HG03097 (cell line): ENCODE results near the gene PITPNC1.
"Not testable (repeated sequence)": the region's sequence is repeated elsewhere in the genome, so short reads cannot be mapped to it uniquely, and the experiment has no call there.

ENCODE experiments used
- ATAC-seq: cut with Tn5 transposase; IDR thresholded peaks from one replicate; pipeline ENCODE4 v1.9.1; 2021; ENCODE audit not compliant: unreplicated experiment, low FRiP score

The PITPNC1 gene

GRCh38 chr17:67366193-67367157, 10.6 kb upstream of the PITPNC1 start, which contains the start of gene PSMD12:
TSS of gene PSMD12 (minus strand) at chr17:67366577. CDS start at chr17:67366519, 58 bp downstream.
- ATAC-seq = peak; percentile 87

GRCh38 chr17:67369676-67370075, 7.4 kb upstream of the PITPNC1 start:
- no peak for ATAC-seq

DNA sequence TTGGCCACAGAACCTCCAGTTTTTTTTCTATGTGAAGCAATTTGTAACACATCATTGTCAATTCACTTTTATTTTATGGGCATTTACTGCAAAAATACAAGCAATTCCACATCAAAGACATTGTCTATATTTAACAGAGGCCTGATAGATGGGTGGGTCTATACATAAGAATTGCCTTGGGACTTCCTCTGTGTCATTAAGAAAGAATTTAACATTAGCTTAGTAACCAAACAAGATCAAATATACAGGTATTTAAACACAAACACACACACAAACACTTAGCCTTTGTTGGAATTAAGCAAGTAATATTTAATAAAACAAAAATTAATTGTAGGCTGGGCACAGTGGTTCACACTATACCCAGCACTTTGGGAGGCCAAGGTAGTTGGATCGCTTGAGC, 4.3 kb upstream of the PITPNC1 start:
- ATAC-seq = no peak

DNA sequence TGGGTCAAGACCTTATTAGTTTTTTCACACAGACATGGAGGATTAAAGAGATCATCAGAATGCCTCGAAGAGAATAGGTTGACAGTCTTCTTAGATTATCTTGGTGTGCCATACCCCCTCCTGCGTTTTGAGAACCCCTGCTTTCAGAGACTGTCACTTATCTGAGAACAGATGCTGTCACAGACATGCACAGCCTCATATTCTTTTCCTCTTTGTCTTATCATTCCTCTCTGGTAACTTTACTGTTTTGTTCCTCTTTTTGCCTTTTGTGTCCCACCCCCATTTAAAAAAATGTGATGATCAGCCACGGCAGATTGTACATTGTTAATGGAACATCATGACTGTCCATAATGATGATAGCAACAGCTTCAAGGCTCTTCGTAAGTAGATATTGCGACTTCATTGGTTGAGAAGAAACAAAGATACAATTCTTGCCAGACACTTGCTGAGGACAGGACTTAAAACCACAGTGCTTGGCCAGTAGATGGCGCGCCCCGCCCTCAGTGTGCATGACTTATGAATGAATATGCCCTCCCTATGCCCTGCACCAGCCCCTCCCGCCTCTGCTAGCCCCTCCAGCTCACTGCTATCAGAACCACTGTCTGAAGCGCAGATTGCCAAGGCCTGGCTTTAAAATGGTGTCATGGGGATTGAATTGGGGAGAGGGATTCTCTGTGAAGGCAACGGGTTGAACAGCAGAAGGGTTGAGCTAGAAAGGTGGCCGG, 2.6 kb upstream of the PITPNC1 start:
- peak; percentile 40 for ATAC-seq

GRCh38 chr17:67375054-67375427, 2.0 kb upstream of the PITPNC1 start:
- ATAC-seq = no peak

DNA sequence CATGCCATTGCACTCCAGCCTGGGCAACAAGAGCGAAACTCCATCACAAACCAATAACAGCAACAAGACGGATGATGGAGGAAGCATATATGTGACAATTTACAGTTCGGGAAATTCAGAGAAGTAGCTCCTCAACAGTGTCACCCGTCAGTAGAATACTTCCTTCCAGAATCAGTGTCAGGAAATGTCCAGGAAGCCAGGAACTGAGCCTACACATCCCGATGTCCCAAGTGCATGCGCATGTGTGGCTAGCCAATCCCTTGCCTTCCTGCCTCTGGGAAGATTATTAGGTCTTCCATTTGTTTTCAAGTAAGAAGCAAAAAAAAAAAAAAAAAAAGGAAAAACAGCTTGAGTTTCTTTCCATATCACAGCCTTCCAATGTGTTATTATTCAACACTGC, 1.4 kb upstream of the PITPNC1 start:
- ATAC-seq = no peak

GRCh38 chr17:67376415-67376736, 705 bp upstream of the PITPNC1 start:
- no peak for ATAC-seq

DNA sequence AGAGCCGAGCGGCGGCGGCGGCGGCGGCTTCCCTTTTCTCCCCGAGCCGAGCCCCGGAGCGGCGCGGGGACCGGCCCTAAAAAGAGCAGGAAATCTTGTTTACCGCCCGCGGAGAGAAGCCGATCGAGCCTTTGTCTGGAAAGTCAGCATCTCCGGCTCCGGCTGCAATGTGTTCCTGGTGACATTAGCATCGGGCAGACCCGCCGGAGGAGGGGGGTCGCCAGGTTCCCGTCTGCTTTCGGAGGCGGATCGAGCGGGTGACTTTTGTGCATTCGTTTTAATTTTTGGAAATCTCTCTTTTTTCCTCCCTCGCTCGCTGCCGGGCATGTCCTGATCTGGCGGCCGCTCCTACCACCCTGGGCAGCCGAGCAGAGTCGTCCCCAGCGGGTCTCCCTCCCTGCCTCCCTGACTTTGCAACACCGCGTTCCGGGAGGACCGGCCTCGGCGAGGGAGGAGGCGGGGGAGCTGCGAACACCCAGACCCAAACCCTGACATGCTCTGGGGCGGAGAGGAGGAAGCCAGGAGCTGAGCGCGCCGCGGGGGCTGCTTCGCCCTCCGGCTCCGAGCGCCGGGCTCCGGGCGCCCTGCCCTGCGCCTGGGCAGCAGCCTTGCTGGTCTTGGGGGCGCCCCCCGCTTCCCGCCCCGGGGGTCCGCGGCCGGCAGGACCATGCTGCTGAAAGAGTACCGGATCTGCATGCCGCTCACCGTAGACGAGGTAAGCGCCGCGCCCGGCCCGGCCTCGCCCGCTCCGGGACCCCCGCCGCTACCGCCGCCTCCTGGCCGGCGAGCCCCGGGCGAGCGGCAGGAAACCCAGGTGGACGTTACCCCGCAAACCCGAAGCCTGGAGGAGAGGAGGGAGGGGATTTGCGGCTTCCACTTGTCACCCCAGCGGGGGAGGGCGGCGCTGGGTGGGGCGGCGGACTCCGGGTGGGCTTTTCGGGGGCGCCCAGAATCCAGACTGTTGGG, 690 bp downstream of the PITPNC1 start:
- ATAC-seq = peak; percentile 16

DNA sequence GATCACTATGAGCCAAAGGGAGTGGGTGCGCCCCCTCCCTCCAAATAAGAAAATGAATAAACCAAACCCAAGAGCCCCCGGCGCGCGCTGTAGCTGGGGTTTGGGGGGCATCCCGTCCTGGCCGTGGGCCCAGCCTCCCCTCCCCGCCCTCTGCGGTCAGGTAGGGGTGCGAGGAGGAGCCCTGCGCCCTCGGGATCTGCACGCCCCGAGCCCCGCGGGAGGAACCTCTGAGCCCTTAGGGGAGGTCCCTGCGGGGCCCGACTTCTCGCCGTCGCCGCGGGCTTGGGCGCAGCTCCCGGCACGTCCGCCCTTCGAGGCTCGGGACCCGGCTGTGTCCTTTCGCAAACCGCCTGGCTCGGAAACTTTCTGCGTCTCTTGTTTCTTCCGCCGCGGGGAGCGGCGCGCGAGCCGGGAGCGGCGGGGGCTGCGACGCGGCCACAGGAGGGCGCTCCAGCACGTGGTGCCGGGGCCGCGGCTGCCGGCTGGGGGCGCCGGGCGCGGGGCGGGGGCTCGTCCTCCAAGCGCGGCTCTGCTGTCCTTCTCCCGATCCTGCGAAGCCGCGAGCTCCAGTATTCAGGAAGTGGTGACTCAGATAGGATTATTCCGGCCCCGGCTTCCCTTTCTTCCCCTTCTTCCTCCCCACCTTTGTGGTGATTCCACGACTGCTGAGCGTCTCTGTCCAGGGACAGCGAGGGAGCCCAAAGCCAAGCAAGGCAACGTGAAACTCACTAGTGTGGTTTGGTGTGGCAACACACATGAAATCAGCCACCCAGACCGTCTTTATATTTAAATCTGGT, 1.6 kb downstream of the PITPNC1 start:
- ATAC-seq = peak; percentile 39

DNA sequence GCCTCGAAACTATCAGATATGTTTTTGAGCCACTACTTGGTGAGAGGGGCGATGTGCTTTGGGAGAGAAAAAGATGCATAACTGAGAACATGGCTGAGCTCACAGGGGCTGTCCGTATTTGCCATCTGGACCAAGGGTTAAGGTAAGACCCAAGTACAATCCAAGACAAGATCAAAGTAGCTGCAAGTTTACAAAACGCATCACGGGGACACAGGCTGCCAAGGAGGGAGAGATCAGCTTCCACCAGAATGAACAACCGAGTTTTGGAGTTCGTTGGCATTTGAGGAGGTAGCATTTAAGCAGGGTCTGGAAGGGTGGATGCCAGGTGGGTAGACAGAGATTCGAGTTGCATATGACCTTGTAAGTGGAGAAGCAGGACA, 2.2 kb downstream of the PITPNC1 start:
- no peak for ATAC-seq

GRCh38 chr17:67381929-67382257, 4.8 kb downstream of the PITPNC1 start:
- ATAC-seq = no peak

DNA sequence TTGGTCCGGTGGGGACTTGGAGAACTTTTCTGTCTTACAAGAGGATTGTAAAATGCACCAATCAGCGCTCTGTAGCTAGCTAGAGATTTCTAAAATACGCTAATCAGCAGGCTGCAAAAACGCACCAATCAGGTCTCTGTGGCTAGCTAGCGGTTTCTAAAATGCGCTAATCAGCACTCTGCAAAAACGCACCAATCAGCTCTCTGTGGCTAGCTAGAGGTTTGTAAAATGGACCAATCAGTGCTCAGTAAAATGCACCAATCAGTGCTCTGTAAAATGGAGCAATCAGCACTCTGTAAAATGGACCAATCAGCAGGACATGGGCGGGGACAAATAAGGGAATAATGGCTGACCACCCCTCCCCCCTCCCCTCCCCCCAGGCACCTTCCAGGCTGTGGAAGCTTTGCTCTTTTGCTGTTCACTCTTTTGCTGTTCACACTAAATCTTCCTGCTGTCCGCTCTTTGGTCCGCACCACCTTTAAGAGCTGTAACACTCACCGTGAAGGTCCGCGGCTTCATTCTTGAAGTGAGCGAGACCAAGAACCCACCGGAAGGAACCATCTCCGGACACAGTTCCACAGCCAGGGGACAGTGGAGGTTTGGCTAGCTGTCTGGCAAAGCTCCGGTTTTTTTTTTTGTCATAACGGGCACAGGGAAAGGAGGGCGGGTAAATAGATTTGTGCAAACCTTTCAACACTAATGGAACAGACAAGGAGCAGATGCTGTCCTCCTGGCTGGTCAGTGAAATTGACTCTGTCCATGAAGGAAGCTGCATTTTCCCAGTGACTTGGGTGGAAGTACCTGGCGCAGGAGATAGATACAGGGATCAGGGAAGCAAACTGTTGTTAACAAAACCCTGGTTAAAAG, 8.3 kb downstream of the PITPNC1 start:
- no peak for ATAC-seq

- ATAC-seq = no peak
These were observed 10.0 kb downstream of the PITPNC1 start for GRCh38 chr17:67386965-67387551.

DNA sequence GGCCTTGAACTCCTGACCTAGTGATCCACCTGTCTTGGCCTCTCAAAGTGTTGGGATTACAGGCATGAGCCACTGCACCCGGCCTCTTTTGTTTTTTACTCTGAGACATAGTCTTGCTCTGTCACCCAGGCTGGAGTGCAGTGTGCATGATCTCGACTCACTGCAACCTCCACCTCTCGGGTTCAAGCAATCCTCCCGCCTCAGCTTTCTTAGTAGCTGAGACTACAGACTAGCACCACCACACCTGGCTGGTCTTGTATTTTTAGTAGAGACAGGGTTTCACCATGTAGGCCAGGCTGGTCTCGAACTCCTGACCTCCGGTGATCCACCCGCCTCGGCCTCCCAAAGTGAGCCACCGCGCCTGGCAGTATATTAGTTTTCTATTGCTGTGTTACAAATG, 11.5 kb downstream of the PITPNC1 start:
- ATAC-seq = not testable (repeated sequence)

GRCh38 chr17:67388986-67389385, 11.9 kb downstream of the PITPNC1 start:
- no peak for ATAC-seq

DNA sequence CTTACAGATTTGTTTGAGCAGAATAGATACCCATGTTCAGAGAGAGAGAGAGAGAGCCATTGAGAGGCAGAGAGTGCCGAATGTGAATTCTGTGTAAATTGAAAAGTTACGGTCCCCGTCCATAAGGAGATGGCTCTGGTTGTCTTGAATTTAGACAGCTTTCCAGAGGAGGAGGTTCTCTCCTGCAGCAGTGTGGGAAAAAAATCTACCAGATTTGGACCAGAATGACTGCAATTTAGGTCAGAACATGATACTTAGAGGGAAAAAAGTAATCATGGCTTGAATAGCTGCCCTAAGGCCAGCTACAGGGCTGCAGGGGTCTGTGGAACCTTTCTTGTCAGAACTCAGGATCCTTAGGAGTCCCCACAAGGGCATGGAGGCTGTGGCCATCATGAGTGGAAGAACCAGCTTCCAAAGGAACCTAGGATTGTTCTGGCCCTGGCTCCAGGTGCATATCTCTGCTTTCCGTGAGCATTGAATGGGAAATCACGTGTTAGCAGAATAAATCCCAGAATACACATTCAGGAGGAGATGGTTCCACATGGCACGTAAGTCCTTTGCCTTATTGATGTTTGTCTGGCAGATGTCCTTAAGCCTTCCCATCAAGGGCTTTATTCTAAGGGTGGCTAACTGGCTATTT, 13.0 kb downstream of the PITPNC1 start:
- no peak for ATAC-seq

- peak; percentile 95 for ATAC-seq
These were observed 13.7 kb downstream of the PITPNC1 start for GRCh38 chr17:67390646-67391361.

DNA sequence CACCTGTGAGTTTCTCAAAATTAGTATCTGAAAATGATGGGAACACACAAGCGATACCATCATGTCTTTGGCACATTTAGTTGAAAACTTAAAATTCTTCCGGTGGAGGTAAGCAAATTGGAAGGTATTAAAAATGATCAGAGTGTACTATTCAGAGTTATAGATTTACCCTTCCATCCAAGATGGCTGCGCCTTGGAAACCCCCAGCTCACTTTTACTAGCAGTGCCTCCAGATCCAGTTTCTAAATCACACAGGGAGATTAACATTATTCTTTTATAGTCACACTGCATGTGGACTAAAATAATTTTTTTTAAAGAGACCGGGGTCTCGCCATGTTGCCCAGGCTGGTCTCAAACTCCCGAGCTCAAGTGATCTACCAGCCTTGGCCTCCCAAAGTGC, 15.0 kb downstream of the PITPNC1 start:
- ATAC-seq = no peak
